ENCODE measurements around the gene TIMM13. TPM values are rescaled to one million over a fixed set of nuclear protein-coding genes. Genes with fewer than 3 reads are reported as not detected.
"Not testable (repeated sequence)": the region's sequence is repeated elsewhere in the genome, so short reads cannot be mapped to it uniquely, and the experiment has no call there.

The TIMM13 gene
- total and polyA plus RNA-seq, 4 donors: 27.2 to 103 (median 80.8) TPM

GRCh38 chr19:2469102-2469914 lies 41.9 kb upstream of the TIMM13 start:
- H3K36me3 ChIP-seq (ENCODE audit: control insufficient read depth in 4 of 4, insufficient read depth in 4 of 4, low read length in 4 of 4): no peaks in the 10 kb centered on the region
- H3K4me1 ChIP-seq (ENCODE audit: control insufficient read depth in 5 of 5, insufficient read depth in 5 of 5, low read length in 5 of 5): peaks cover 0 to 3% (median 0%) of the 10 kb centered on the region in 5 donors
- no peak overlapping the region for H3K4me3 ChIP-seq
- DNase-seq (no peak), ATAC-seq (ENCODE audit: insufficient read depth, low FRiP score) (no peak)
- no peak overlapping the region for H3K27ac ChIP-seq (ENCODE audit: low read depth in 1 of 2, low read length in 1 of 2)
- H3K9ac ChIP-seq (ENCODE audit: insufficient read depth in 1 of 2, low read length in 2 of 2): no peak overlapping the region
- WGBS, 2 donors: 42 to 45% methylated on average over 23 of the region's 23 CpGs
- H3K9me3 ChIP-seq (ENCODE audit: control insufficient read depth in 4 of 4, insufficient read depth in 3 of 4, low read length in 3 of 4): no peaks in the 10 kb centered on the region
- TF ChIP-seq CTCF (IDR thresholded peaks at IDR 0.05; ENCODE audit: control extremely low read depth, extremely low read depth): no peak
- H3K27me3 ChIP-seq (ENCODE audit: control insufficient read depth in 3 of 3, insufficient read depth in 3 of 3, low read length in 2 of 3): no peaks in the 10 kb centered on the region

GRCh38 chr19:2468596-2468995 lies 41.2 kb upstream of the TIMM13 start:
- Histone ChIP-seq H3K9ac (ENCODE audit: insufficient read depth in 1 of 2, low read length in 2 of 2) (no peak overlapping the region), H3K4me1 (ENCODE audit: control insufficient read depth in 5 of 5, insufficient read depth in 5 of 5, low read length in 5 of 5) (peaks cover 0 to 3% (median 0%) of the 10 kb centered on the region in 5 donors), H3K9me3 (ENCODE audit: control insufficient read depth in 4 of 4, insufficient read depth in 3 of 4, low read length in 3 of 4) (no peaks in the 10 kb centered on the region), H3K27ac (ENCODE audit: low read depth in 1 of 2, low read length in 1 of 2) (no peak overlapping the region), H3K27me3 (ENCODE audit: control insufficient read depth in 3 of 3, insufficient read depth in 3 of 3, low read length in 2 of 3) (no peaks in the 10 kb centered on the region), H3K4me3 (no peak overlapping the region), H3K36me3 (ENCODE audit: control insufficient read depth in 4 of 4, insufficient read depth in 4 of 4, low read length in 4 of 4) (no peaks in the 10 kb centered on the region)
- 84 to 86% methylated on average over 12 of the region's 12 CpGs for WGBS, 2 donors
- no peak for DNase-seq
- no peak for TF ChIP-seq CTCF (IDR thresholded peaks at IDR 0.05; ENCODE audit: control extremely low read depth, extremely low read depth)
- ATAC-seq (ENCODE audit: insufficient read depth, low FRiP score): no peak

GRCh38 chr19:2464389-2464788 lies 37.0 kb upstream of the TIMM13 start:
- Histone ChIP-seq H3K27me3 (ENCODE audit: control insufficient read depth in 3 of 3, insufficient read depth in 3 of 3, low read length in 2 of 3) (no peaks in the 10 kb centered on the region), H3K36me3 (ENCODE audit: control insufficient read depth in 4 of 4, insufficient read depth in 4 of 4, low read length in 4 of 4) (no peaks in the 10 kb centered on the region), H3K4me1 (ENCODE audit: control insufficient read depth in 5 of 5, insufficient read depth in 5 of 5, low read length in 5 of 5) (peaks cover 0 to 8% (median 3%) of the 10 kb centered on the region in 5 donors), H3K4me3 (no peak overlapping the region), H3K9ac (ENCODE audit: insufficient read depth in 1 of 2, low read length in 2 of 2) (no peak overlapping the region), H3K9me3 (ENCODE audit: control insufficient read depth in 4 of 4, insufficient read depth in 3 of 4, low read length in 3 of 4) (no peaks in the 10 kb centered on the region), H3K27ac (ENCODE audit: low read depth in 1 of 2, low read length in 1 of 2) (no peak overlapping the region)
- ATAC-seq (ENCODE audit: insufficient read depth, low FRiP score) (no peak), DNase-seq (no peak)
- no peak for TF ChIP-seq CTCF (IDR thresholded peaks at IDR 0.05; ENCODE audit: control extremely low read depth, extremely low read depth)
- WGBS, 2 donors: 76 to 89% methylated on average over 5 of the region's 5 CpGs

GRCh38 chr19:2463694-2464093 lies 36.3 kb upstream of the TIMM13 start:
- not testable (repeated sequence) for H3K36me3 ChIP-seq (ENCODE audit: control insufficient read depth in 4 of 4, insufficient read depth in 4 of 4, low read length in 4 of 4); DNase-seq; H3K9me3 ChIP-seq (ENCODE audit: control insufficient read depth in 4 of 4, insufficient read depth in 3 of 4, low read length in 3 of 4); H3K4me3 ChIP-seq; H3K27me3 ChIP-seq (ENCODE audit: control insufficient read depth in 3 of 3, insufficient read depth in 3 of 3, low read length in 2 of 3); H3K27ac ChIP-seq (ENCODE audit: low read depth in 1 of 2, low read length in 1 of 2); ATAC-seq (ENCODE audit: insufficient read depth, low FRiP score); H3K4me1 ChIP-seq (ENCODE audit: control insufficient read depth in 5 of 5, insufficient read depth in 5 of 5, low read length in 5 of 5); H3K9ac ChIP-seq (ENCODE audit: insufficient read depth in 1 of 2, low read length in 2 of 2)
- WGBS, 2 donors: 98 to 100% methylated on average over 5 of the region's 5 CpGs

All from lung (tissue), 12 donors.